Erythroblast (primary cell): ENCODE data around the gene TRIM67.

Experiments
- GATA1 ChIP-seq: IDR thresholded peaks from 2 replicates; pipeline ENCODE4 v1.6.1; 2011; ENCODE audit warnings: low read depth, mild to moderate bottlenecking, control low read depth, low read length, moderate library complexity
- POLR2A ChIP-seq: IDR thresholded peaks from 2 replicates; pipeline ENCODE4 v1.6.1; 2011; ENCODE audit warnings: mild to moderate bottlenecking, low read length

GRCh38 chr1:231177936-231178335 lies 16.1 kb downstream of the TRIM67 start:
- no peak for TF ChIP-seq POLR2A
- TF ChIP-seq GATA1 = no peak
